ENCODE results near the gene ATP6V0C. TPM values are rescaled to one million over a fixed set of nuclear protein-coding genes. Genes with fewer than 3 reads are reported as not detected.
A peak's percentile ranks its signal among the peaks of the same experiment; 100 is the strongest.

Gene ATP6V0C
- total RNA-seq, 2 donors from 2014 or later, result 218 to 230 TPM

DNA sequence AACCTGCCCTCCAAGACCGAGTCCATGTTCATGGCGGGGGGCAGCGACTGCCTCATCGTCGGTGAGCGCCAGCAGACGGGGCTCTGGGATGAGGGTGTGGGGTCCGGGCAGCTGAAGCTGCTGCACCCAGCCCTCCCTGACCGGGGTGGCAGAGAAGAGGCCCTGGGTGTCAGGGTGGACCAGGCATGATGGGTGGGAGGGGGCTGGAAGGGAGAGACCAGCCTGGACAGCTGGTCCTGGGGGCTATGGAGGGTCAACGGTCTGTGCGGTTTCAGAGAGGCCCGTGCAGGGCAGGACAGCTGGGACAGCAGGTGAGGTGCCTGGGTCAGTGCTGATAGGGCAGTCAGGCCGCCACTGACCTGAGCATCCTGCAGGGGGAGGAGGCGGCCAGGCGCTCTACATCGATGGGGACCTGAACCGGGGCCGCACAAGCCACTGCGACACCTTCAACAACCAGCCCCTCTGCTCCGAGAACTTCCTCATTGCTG is 13.3 kb upstream of the ATP6V0C start:
- intact Hi-C loops (cut with DNase I, micrococcal nuclease), result loop anchor here in 1 of 2 donors (10.0 kb wide), 1 partner anchor 76 kb away; the partner anchor contains the start of gene CCNF
- DNase-seq (peak in 1 of 2 donors; percentile 7), ATAC-seq (peak; percentile 3)

DNA sequence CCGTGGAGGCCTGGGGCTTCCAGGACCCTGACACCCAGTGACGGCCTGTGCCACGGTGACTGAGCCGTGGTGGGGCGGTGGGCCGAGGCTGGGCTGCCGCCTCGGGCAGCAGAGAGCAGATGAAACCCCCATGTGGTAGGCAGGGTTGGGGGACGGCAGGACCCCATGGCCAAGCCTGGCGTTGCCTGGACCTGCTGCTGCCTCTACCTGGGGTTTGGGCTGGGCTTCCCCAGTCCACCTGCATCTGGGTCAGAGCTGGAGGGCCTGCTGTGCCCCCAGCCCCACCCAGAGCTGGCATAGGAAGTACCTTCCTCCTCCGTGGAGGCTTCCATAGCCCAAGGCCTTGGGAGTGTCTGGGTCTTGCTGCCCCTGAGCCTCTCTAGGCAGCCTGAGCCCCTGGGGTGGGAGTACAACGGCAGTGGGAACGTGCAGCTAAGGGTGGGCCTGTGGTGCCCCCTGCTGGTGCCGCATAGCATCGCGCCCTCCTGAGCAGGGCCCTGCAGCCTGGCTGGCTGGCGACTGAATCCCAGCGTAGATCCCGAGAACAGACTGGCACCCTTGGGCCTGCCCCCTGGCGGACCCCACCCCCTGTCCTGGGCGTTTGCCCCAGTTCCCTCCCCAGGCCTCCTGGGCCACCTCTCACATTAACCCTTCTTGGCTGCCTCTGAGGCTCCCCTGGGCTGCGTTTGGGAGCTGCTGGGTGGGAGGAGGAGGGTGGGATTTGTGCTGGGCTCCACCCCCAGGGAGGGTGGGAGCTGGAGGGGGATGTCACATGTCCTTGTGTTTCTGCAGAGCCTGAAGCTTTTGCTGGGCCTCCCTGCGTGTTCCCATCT is 12.6 kb upstream of the ATP6V0C start:
- DNase-seq (peak; percentile 68 to 85), ATAC-seq (peak; percentile 85)
- intact Hi-C loops (cut with DNase I, micrococcal nuclease), result loop anchor here in 1 of 2 donors (10.0 kb wide), 1 partner anchor 76 kb away; the partner anchor contains the start of gene CCNF

DNA sequence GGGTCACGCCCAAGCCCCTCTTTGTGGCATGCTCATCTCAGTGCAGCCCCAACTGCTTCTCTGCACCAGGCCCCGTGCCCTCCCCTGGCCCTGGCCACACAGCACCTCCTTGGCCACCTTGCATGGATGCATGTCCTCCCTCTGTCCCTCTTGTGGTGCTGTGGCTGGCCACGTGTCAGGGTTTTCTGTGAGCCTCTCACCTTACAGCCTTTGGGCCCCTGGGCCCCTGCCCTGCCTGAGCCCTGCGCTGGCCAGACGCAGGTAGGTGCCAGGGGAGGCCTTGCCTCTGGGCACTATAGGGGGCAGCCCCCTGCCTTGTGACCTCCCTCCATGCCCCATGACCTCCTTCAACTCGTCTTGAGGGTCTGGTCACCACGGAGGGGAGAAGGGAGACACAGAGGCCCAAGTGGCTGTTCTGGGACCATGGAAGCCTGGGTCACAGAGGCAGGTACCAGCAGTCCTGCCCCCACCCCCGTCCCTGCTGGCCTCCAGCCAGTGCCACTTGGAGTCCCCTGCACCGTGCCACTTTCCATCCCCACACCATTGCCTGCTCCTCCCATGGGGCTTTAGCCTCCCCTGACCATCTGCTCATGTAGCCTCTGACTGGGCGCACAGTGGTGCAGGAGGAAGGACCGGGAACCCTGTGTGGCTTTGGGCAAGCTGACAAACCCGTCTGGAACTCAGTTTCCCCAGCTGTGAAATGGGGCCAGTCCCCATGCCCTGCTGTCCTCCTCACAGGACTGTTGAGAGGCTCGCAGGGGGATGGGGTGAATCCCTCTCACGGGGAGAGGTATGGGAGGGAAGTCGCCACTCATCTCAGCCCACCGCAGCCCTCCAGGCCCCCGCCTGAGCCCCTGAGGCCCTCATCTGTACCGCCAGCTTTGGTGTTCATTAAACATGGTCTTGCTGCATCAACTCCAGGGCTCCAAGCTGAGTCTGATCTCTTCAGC is 11.5 kb upstream of the ATP6V0C start:
- ATAC-seq, result no peak
- DNase-seq, result peak in 1 of 2 donors; percentile 10
- intact Hi-C loops (cut with DNase I, micrococcal nuclease), result loop anchor here in 1 of 2 donors (10.0 kb wide), 1 partner anchor 77 kb away; the partner anchor contains the start of gene CCNF

DNA sequence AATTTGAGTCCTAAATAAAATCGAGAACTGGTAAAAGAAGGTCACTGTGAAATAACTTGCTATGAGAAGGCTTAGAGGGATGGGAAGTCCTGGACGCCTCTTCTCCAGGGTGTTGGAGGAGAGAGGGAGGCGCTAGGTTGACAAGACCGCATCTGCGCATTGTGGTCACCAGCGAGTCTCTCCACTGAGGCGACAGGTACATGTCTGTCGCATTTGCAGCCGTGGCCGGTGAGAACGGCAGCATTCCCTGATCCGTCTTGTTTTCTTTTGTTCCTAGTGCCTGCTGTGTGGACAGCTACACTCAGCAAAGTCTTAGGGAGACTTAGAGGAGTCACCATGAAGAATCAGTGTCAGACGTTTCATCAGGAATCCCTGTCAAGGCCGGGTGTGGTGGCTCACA is 8.1 kb upstream of the ATP6V0C start:
- ATAC-seq (no peak), DNase-seq (no peak)
- intact Hi-C loops (cut with DNase I, micrococcal nuclease), result loop anchor here in 1 of 2 donors (10.0 kb wide), 1 partner anchor 81 kb away; the partner anchor contains the start of gene CCNF

DNA sequence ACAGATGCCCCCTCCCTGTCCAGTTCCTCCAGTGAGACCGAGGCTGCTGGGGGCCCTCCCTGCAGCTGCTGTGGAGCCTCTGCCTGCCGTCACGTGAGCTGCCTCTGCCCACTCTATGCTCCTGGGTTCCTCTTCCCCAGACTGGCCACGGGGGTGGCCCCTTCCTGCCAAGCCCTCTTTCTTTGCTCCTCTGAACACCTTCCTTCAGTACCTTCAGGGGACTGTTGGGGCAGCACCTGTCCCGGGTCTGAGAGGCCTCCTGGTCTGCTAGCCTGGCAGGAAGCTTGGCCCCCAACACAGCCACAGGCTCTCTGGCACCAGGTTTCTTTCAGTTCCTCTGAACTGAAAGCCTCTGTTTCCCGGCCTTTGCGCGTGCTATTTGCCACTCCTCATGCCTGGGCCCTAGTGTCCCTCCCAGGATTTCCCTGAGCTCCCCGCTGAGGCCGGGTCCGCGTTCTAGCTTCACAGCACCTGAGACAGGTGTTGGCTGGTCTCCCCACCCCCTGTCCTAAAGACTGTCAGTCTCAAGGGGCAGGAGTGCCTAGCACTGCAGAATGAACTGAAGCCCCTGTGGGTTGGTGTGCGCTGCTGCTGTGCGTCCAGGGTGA is 6.6 kb upstream of the ATP6V0C start:
- ATAC-seq, result no peak
- intact Hi-C loops (cut with DNase I, micrococcal nuclease), result loop anchor here in 1 of 2 donors (10.0 kb wide), 1 partner anchor 82 kb away; the partner anchor contains the start of gene CCNF
- peak in 1 of 2 donors; percentile 31 for DNase-seq

DNA sequence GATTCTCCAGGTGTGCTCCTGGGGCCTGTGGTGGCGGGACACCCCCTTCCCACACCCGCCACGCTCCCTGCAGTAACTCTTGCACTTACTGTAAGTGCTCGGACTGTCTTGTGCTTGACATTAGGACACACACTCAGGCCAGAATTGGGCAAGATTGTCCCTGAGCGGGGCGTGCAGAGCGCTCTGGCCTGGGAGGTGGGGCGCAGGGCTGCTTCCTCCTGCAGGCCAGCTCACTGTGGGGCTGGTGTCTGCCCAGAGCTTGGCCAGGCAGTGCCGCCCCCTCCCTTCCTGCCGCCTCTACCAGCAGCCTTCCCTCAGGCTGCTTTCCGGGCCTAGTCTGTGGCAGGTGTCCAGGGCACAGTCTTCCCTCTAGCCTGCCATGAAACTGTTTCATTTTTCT is 6.1 kb upstream of the ATP6V0C start:
- ATAC-seq (peak; percentile 18), DNase-seq (peak; percentile 25 to 51)
- intact Hi-C loops (cut with DNase I, micrococcal nuclease), result loop anchor here in 1 of 2 donors (10.0 kb wide), 1 partner anchor 83 kb away; the partner anchor contains the start of gene CCNF

DNA sequence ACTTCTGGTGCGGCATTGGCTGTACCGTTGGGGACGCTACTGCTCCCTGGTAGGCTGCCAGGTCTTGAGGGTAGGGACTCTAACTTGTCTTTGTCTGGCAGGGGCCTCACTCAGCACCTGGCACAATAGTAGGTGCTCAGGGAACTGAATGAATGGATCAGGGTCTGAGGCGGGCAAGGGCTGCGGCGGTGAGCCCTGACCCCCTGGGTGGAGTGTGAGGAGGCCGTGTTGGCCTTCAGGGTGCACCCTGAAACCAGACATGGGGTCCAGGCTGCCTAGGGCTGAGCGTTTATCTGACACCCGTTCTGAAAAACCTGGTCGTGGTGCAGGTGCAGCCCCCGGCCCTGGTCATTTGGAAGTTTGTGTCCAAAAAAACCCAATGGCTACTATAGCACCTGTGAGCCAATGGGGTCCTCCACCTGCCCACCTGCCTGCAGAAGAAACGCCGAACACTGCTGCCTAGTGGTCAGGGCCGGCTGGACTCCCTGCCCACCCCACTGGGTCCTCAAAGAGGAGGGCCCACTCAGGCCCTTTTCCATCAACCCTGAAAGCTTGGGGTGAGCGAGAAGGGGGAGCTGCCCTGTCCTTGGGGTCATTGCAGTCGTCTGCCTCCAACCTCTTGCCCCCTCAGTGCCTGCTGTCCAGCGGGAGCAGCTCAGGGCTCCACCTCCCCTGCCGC is 4.9 kb upstream of the ATP6V0C start:
- DNase-seq (peak in 1 of 2 donors; percentile 8), ATAC-seq (no peak)
- intact Hi-C loops (cut with DNase I, micrococcal nuclease), result loop anchor here in 1 of 2 donors (10.0 kb wide), 1 partner anchor 84 kb away; the partner anchor contains the start of gene CCNF

DNA sequence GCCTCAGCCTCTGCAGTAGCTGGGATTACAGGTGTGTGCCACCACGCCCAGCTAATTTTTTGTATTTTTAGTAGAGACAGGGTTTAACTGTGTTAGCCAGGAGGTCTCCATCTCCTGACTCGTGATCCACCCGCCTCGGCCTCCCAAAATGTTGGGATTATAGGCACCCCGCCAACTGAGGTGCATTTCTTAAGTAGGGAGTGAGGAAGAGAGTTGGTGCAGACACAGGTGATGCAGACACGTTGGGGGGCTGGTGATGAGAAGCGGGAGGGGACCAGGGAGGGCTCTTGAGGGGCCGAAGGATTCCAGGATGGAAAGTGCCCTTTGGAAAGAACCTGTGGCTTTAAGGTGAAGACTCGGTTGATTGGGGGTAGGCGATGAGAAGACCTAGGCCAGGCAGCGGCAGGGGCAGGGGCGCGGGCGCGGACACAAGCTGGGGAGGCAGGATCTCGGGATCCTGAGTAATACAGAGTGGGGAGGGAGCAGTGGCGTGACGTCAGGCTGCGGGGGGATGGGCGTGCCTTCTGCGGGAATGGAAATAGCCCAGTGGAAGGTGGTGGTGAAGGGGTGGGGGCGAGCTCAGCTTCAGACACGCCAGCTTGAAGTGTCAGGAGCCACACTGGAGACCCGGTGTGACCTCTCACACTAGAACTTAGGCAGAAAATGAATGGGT is 2.5 kb upstream of the ATP6V0C start:
- intact Hi-C loops (cut with DNase I, micrococcal nuclease), result no loop called here
- ATAC-seq (no peak), DNase-seq (peak; percentile 61 to 69)

DNA sequence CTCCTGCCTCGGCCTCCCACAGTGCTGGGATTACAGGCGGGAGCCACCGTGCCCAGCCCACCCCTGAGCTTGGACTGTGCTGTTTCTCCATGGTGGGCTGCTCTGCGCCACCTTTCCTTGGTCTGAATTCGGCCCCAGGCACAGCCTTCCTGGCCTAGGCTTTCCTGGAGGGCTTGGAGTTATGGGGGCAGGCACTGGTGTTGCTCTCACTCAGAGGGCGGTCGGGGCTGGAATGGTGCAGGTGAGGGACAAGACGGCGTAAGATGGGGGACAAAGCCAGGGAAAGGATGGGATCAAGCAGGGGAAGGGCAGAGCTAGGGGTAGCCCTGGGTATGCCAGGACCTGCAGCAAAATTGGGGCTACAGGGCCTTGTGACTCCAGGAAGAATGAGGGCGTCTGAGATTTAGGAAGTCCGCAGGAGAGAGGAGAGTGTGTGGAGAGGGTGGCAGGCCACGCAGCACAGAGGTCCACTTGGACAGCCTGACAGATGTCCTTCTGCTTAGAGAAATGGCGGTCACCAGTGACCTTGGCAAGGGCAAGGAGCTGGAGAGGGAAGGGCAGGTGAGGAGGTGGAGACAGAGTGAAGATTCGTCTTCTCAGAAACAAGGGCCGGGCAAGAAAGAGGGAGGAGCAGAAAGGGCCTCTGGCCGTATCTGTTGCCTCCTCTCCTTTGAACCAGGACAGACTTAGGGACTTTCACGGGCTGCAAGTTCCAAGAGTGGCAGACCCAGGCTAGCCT is 1.6 kb upstream of the ATP6V0C start:
- DNase-seq, result peak in 1 of 2 donors; percentile 14
- intact Hi-C loops (cut with DNase I, micrococcal nuclease), result no loop called here
- no peak for ATAC-seq

DNA sequence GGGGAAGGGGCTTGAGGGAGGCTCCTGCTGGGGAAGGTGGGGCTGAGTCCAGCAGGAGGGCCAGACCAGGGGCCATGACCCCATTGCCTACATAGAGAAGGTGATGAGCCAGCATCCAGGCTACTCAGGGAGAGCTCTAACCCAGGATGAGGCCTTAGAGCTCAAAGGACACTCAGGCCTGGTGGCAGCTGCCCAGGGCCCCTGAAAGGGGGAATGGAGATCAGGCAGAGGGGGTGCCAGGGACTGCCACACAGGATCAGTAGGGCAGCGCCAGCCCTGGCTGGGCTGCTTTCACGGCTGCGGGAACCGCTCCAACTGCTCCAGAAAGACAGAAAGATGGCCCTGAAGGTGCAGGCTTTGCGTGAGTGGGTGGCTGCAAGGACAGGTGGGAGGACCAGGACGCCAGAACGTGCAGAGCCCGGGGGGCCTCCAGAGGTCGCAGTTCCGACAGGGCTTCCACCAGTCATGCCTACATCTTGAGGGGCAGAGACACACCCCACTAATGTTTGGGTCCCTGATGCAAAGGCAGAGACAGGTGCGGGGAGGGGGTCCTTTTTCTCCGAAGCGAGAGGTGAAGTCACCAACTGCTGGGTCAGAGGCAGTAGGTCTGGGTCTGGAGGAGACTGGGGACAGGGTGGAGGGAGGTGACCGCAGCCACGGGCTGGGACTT is 882 bp upstream of the ATP6V0C start:
- DNase-seq (peak; percentile 40 to 47), ATAC-seq (no peak)
- intact Hi-C loops (cut with DNase I, micrococcal nuclease), result no loop called here

DNA sequence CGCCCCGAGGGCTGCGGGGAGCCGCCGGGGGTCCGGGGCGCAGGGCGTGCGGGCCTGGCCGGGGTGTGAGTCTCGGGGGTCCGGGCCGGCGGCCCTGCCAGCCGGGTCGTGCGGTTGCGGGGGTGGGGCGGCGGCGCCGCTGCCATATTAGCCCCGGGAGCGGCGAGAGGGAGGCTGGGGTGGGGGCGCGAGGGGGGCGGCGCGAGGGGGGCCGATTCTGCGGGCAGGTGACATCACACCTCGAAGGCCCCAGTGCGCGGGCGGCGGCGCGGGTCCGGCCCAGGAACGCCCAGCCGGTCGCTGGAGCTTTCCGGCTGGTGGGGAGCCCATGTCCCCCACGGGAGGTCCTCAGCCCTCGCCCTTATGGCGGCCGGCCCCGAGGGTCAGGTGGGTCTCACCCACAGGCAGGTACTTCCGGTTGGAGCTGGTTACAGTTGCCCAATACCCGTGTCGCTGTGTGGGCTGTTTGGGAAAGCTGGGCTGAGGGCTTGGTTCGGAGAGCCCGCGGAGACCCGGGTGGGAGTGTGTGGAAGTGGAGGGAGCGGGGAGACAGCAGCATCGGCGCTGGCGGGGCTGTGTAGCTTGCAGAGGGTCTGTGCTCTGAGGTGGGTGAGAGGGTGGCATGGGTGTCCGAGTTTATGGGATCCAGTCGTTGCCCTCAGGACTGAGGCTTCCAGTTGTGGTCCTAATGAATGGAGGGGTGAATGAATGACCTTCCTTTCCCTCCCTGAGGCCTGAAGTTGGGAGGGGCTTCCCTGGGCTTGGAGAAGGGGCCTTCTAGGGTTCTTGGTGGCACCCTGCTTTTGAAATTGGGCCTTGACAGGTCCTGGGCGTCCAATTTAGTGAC is 804 bp downstream of the ATP6V0C start:
- DNase-seq, result peak in 1 of 2 donors; percentile 55
- peak; percentile 20 for ATAC-seq

DNA sequence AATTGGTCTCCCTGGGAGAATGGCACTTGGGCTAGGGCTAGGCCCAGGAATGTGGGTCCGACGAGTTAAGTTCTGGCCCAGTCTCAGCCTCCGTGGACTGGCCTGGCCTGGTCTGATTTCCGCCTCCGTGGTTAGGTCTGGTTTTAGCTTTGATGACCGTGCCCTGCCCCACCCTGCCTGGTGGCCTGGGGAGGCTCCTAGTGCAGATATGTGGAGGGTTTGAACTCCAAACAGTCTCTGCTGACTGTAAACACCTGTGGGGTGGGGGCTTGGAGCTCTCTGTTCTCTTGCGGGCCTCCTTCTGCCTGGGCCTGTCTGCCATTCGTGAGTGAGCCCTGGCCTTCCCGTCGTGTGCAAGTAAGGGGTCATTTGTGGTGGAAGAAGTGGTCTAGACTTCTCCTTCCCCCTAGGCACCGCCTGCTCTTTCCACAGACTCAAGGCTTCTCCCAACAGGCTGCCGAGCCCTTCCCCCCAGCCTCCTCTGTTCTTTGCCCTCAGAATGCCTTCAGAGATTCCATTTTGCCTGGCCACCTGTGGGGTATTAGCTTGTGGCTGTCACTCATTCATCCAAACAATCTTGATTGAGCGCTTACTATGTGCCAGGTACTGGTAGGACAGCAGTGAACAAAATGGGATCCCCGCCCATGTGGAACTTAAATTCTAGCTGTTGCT is 1.6 kb downstream of the ATP6V0C start:
- DNase-seq (peak in 1 of 2 donors; percentile 57), ATAC-seq (peak; percentile 31)
- intact Hi-C loops (cut with DNase I, micrococcal nuclease), result no loop called here

More for the DNA sequence above, 804 bp downstream of the ATP6V0C start:
- intact Hi-C loops (cut with DNase I, micrococcal nuclease), result no loop called here

DNA sequence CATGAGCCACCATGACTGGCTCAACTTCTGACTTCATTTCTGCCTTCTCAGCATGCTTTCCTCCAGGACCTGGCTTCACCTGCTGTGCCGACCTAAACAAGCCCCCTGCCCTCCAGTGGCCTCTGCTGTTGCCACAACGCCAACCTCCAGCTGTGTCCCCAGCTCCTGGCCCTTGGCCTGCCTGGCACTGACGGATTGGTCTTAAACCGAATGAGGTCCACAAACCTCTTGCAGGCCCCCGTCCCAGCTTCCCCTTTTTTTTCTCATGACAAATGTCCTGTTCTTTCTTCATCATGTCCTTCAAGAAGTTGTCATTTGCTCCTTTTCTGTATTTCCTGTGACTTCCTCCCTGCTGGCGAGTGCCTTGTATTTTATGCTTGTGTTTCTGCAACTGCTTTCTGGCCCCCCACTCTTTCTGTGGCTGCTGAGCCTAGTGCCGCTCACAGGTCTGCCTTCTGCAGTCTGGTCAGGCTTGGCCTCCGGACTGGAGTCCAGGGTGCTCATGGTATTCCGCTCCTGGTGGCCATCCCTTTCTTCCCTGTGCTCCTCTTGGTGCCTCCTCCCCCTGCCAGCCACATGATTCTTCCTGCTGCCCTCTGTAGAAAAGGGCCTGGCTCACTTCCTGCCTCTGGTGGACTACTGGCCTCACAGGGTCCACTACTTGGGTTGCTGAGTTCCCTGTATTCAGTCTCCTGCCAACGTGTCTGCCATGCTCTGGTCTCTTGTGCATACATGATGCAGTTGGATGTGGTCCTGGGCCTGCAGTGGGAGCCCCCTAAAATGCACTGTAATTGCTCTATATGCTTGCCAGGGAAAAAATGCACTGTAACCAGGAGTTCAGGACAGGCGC is 2.9 kb downstream of the ATP6V0C start:
- no peak for ATAC-seq
- intact Hi-C loops (cut with DNase I, micrococcal nuclease), result no loop called here
- DNase-seq, result peak in 1 of 2 donors; percentile 31

Data from left colon (tissue), 2 donors.